NCI-H2029 (cell line): ENCODE measurements around the gene TGM5.
"Not testable (repeated sequence)": the region's sequence is repeated elsewhere in the genome, so short reads cannot be mapped to it uniquely, and the experiment has no call there.

ENCODE experiments used
- DNase-seq: peaks from one replicate; lab custom pipeline; 2025; lab: John Stamatoyannopoulos, UW

Gene TGM5

DNA sequence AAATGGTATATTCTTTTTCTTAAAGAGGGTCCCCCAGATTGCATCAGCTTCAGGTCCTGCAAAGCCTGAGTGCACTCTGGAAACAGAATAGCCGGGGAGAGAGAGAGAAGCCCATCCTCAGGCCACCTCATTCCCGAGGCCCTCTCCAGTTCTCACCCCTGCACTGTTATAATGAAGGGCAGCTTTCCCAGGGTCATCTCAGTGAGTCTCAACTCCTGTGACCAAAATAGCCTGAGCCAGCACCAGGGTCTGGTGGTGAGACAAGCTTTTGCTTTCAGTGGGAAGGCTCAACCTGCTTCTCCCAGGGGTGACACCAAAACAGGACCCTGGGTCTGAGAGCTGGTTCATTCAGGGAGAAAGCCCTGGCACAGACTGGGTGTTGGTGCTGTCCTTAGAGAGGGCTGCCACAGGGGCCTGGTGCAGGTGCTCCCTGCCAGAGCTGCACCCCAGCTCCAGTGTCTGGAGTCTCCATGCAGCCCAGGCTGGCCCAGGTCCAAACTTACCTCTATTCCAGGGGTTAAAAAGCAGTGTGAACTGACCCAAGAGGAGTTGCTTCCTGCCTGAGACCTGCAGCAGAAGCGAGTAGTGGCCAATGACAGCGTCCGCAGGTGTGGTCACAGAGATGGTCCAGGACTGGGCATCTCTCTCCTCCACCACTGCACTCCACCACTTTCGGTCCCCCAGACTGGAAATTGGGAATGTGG lies 52.0 kb downstream of the TGM5 start:
- no peak for DNase-seq

DNA sequence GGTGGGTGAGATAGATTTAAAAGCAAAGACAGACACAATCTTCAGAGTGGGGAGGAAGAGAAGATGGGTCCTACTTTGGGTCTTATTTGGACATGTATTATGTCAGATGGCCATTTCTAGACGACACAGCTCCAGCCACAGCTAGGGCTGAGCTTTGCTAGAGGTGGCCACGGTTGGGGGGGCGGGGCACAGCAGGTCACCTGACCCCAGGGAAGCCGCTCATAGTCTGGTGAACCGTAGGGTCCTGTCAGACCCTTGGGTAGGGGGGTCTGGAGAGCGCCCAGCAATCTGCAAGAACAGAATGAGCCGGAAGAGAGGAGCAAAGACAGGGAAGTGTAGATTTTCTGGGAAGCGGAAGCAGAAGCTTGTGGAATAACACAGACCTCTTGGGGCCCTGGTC lies 52.6 kb downstream of the TGM5 start:
- DNase-seq: no peak

DNA sequence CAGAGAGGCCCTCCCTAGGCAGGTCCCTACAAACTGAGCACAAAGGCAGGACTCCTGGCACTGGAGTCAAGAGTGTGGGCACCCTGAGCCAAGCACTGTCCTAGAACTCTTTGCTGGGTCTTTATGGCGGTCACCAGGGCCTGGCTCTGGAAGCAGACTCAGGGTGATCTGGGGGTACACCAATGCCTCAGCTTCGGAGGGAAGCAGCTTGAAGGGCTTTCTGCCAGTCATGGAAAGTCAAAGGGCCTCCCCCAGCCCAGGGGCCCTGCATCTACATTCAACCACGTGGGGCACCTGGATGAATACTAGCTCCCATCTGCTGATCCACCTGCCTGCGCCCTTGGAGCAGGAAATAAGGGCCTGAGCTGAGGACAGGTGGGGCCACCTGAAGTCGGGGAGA lies 53.3 kb downstream of the TGM5 start:
- no peak for DNase-seq

DNA sequence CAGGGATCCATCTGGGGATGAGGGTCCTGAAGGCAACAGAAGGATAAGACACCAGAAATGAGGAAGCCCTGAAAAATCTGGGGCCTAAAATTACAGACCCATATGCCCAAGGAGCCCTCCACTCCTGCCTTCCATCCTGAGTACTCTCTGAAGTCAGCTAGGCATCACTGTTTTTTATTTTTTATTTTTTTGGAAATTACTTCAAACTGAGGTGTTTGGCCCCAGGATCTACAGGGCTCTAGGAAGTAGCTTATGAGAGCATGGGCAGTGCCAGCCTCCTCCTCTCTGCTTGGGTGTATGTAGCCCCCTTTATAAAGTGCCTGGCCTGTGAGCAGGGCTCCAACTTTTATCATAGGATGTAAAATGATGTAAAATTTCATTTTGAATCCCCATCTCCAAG lies 53.8 kb downstream of the TGM5 start:
- DNase-seq: no peak

DNA sequence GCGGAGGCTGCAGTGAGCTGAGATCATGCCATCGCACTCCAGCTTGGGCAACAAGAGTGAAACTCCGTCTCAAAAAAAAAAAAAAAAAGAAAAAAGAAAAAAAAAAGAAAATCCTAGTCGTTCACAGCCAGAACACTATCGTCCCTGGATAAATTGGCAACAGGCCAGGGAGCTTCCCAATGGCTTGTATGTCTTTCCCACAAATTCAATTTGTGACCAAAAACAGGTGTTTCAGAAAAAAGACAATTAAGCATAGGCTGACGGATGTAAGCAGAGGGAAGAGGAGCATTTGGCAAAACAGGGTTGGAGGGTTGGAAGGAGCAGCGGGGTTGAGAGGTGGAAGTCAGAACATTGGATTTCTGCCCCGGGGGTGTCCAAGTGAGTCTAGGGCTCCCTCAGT lies 54.4 kb downstream of the TGM5 start:
- no peak for DNase-seq

DNA sequence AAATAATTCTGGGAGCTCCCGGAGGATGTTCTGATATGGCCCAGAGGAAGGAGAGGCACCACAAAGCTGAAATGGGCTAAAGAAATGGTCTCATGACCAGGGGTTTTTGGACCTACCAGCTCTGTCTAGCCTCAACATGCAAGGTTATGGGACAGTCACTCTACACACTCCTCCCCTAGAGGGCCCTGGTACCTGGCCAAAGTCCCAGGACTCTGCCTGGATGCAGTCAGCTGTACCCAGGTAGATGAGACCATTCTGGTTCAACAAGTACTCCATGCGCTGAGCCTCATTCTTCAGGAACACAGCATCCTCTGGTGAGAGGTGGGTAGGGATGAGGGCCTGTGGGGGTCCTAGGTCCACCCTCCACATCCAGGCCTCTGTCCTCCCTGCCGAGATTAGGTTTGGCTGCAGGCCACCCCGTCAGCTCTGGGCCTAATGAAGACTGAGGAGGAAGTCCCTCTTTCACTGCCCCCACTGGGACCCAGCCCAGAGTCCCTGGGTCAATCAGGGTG lies 55.4 kb downstream of the TGM5 start:
- no peak for DNase-seq

DNA sequence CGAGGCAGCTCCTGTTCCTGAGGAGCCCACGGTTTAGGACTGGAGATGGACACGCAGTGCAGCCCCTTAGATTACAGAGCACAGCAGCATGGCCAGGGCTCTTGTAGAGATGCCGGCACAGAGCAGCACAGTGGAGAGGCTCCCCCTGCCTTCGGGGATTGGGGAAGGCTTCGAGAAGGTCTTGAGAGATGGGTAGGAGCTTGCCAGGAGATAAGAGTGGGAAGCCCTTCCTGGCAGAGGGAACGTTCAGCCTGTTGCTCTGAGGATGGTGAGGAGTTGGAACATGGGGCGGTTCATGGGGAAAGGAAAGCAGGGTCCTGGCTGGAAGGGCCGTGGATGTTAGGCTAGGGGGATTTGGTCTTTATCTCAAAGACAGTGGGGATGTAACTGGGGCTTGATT lies 55.9 kb downstream of the TGM5 start:
- DNase-seq: no peak

DNA sequence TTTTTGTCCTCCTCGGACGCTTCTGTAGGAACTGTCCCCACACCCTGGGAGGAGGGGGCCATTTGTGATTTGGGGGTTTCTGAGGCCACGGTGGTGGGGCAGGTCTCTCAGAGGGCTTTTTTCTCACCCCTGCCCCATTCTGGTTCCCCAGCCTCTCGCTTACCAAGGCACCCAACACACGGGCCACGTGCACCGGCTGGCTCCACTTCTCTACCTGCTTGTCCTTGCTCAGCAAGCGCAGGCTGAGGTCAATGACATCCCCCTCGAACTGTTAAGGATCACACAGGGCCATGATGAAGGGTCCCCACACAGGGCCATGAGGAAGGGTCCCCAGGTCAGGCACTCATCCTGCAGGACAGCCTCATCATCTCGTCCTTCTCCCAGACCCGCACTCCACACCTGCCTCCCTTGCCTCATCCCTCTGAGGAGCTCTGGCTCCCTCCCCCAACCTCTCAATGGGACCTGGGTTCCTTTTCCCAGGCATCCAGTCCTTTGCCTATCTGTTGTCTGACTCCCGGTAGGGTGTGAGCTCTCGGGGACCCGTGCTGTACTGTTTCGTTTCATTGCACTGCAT lies 56.5 kb downstream of the TGM5 start:
- no peak for DNase-seq

DNA sequence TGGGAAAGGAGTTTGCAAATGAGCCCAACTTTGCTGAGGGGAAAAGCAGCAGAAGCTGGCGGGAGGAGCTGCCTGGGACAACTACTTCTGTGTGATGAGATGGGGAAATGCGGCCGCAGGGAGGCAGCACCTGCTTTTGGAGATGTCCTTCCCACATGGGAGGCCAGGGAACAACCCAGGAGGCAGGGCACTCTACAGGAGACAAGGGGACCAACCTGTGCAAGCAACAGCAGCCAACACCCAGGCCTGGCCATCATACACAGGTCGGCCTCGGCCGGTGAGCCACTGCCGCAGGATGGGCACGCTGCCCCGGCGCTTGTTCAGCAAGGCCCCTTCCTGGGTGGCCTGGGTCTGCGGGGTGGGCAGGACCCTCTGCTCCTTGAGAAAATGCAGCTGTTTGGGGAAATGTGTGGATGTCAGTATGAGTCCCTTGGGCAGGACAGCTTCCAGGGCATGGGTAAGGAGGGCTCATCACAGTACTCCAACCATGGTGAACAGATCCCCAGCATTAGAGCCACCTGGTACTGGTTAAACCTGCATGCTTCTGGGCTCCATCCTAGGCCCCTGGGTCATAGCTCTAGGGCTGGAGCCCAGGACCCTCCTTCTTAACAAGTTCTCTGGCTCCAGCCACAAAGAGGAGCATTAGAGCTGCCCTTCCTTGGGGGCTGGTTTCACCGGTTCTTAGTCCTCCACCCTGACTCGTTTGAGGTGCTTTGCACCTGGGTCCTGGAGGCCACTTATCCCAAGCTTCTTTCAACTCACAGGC lies 57.5 kb downstream of the TGM5 start:
- DNase-seq: no peak

DNA sequence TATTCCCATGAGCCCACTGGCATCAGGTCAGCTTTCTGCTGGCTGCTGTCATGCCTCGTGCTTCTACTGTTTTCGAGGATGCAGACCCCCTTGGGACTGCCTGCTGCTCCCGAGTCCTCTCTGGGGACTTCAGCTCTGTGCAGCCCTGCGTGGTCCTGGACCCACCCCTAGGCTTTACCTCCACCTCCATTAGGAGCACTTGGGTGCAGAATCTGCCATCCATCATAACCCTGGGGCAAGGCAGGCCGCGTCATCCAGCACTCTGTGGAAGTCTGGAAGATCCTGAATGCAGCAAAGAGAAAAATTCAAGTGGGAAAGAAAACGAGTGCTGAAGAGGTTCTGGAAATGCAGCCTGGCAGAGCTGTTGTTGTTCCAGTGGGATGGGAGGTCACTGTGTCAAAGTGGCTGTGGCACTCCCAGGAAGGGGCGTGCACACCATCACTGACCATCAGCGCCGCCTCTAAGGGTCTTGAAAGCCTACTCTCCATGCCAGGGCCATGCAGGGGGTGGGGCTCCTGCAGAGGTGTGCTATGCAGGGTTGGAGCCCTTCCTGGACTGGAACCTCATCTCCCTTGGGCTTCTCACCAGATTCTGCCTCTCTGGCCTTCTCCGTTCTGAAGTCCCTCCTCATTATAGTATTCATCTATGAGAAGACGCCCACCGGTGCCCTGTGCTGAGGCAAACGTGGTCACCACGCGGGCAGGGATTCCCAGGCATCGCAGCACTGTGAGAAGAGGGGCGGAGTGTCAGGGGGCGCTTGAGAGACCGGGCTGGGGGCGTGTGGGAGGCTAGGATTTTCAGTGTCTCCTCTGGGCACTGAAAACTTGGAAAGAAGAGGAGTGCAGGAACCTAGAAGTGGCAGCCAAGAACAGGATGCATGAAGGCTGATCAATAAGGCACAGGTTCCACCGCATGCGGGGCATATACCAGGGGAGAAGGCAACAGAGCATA lies 58.4 kb downstream of the TGM5 start:
- no peak for DNase-seq

DNA sequence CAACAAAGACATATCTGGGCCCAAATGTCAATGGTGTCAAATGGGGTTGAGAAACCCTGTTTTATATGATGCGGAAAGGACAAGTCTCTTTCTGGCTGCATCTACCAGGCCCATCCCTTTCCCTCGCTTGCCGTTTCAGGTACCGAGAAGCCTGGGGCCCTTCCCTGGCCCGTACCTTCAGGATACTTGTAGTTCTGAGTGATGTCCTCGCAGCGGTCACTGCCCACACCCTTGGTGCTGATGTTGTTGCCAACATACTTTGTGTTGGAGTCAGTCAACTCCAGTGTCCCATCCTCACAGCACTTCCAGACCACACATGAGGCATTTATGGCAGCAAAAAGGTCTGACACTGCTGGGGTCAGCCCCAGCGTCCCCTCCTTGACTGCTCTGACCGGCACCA lies 59.7 kb downstream of the TGM5 start:
- DNase-seq: no peak

DNA sequence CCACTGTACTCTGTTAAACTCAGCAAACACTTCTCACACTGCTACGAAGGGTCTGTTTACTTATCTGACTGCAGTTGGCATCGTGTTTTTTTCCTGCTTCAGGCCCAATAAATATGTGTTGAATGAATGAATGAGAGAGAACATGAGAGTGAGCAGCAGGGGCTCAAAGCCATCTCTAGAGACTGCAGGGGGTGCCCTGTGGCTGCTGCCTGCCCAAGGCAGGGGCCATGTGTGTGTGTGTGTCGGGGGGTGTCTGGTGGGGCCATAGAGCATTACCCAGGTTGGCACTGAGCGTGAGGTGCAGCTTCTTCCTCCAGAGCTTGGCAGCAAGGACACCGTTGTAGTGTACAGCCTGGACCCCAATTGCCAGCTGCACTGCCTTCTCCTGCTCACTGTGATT lies 60.7 kb downstream of the TGM5 start:
- DNase-seq: no peak

DNA sequence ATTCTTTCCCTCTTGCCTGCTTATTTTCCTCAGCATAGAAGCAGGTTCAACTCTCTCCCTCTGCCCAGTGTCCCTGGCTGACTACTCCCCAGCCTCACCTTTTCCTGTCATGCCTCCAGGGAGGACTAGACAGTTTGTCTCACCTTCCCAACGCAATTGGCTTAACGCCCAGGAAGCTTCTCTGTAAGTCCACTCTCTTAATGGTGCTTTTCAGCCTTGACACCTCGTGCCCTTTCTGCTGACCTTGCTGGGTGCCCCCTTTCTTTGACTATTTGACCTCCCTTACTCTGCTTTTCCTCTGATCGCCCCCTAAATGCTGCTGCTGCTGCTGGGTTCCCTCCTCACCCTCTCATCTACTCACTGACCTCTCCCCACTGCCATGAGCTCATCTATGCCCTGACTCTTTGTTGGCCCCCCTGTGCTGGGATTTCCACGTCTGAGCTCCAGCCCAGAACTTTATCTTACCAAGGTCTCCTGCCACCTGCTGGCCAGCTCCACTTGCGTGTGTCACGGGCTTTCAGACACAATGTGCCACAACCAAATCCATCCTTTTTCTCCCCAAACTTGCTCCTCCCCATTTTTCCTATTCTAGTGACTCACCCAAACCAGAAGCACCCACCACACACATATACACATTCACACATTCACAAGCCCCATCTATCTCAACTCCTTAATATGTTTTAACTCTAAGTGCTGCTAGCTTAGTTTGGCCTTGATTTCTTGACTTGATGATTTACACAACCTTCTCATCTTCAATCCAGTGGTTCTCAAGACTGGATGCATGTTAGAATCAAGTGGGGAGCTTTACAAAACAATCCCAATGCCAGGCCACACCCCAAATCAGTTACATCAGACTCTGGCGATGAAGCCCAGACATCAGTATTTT lies 62.5 kb downstream of the TGM5 start:
- peak; percentile 3 for DNase-seq

DNA sequence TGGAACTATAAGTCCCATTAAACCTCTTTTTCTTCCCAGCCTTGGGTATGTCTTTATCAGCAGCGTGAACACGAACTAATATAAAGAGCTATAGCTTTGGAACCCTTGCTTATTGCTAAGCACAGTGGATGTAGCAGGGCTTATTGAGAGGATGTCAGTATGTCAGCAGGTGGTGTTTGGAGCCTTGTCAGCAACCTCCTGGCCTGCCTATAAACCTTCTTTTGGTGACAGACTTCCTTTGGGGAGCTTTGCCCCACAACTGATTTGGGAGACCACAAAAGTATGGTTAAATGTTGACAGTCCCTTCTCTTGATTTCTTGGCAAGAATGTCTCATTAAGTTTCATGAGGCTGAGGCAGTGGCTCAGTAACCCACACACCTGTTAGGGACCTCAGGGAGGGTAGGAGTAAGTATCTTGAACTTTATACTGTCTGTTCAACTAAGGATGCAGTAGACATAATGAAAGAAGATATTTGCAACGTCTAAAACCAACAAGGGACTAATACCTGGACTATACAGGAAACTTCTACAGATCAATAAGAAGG lies 66.7 kb downstream of the TGM5 start:
- no peak for DNase-seq

DNA sequence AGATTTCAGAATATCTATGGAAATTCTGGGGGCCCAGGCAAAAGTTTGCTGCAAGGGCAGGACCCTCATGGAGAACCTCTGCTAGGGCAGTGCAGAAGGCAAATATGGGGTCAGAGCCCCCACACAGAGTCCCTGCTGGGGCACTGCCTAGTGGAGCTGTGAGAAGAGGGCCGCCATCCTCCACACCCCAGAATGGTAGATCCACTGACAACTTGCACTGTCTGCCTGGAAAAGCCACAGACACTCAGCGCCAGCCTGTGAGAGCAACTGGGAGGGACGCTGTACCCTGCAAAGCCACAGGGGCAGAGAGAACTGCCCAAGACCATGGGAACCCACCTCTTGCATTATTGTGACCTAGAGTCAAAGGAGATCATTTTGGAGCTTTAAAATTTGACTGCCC lies 67.7 kb downstream of the TGM5 start:
- no peak for DNase-seq

DNA sequence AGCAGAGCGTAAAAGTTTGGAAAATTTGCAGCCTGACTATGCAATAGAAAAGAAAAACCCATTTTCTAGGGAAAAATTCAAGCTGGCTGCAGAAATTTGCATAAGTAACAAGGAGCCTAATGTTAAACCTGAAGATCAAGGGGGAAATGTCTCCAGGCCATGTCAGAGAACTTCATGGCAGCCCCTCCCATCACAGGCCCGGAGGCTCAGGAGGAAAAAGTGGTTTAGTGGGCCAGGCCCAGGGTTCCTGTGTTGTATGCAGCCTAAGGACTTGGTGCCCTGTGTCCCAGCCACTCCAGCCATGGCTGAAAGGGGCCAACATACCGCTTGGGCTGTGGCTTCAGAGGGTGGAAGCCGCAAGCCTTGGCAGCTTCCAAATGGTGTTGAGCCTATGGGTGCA lies 68.2 kb downstream of the TGM5 start:
- not testable (repeated sequence) for DNase-seq

DNA sequence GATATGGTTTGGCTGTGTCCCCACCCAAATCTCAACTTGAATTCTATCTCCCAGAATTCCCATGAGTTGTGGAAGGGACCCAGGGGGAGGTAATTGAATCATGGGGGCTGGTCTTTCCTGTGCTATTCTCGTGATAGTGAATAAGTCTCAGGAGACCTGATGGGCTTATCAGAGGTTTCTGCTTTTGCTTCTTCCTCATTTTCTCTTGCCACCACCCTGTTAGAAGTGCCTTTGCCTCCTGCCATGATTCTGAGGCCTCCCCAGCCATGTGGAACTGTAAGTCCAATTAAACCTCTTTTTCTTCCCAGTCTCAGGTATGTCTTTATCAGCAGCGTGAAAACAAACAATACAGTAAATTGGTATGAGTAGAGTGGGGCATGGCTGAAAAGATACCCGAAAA lies 69.0 kb downstream of the TGM5 start:
- DNase-seq: not testable (repeated sequence)

DNA sequence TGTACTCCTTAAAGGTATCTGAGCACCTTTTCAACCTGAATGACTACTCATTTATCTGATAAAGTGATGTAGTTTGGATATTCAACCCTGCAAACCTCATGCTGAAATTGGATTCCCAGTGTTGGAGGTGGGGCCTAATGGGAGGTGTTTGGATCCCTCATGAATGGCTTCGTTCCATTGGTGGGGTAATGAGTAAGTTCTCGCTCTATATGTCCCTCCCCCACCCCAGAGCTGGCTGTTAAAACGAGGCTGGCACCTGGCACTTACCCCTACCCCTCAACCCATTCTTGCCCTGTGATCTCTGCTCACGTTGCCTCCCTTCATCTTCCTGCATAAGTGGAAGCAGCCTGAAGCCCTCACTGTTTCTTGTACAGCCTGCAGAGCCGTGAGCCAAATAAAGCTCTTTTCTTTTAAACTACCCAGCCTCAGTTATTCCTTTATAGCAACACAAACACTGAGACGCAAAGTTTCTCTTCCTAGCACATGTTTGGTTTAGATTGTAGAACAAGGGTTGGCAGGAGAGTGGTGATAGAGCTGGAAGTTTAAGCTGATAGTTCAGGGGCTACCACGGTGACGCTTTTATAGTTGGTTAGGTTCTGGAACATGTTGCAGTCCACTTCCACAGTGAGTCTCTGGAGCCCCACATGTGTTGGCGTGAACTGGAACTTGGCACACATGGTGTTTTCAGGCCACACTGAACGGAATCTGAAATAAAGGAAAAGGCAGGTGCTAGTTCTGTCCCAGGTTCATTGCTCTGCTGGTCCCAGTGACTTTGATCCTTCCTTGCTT lies 69.8 kb downstream of the TGM5 start:
- DNase-seq: no peak

DNA sequence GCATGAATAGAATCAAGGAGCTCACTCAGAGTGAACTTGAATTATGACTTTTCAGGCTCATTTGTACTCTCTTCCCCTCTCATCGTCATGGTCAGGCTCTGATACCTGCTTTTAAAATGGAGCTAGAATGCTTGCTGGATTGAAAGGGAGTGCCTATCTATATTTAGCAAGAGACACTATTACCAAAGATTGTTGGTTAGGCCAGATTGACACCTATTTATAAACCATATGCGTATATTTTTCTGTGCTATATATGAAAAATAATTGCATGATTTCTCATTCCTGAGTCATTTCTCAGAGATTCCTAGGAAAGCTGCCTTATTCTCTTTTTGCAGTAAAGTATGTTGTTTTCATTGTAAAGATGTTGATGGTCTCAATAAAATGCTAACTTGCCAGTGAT lies 71.9 kb downstream of the TGM5 start:
- no peak for DNase-seq

DNA sequence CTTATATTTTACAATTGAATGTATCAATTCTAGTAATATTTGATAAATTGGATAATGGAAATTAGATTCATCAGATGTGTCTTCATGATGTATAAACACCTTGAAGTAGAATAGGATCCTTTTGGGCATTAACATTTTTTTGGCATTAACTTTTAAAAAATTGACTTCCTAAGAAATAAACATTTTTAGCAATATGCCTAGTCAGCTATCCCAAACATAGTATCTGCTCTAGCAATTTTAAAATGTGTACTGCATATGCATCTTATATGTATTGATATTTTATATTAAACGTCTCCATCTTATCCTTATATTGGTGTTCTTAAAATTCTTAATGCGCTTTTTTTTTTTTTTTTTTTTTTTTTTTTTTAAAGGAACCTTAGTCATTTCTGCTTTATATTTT lies 73.0 kb downstream of the TGM5 start:
- no peak for DNase-seq
